GM21360 (cell line): ENCODE measurements around the gene FKTN.

Experiments used
- ATAC-seq: cut with Tn5 transposase; IDR thresholded peaks from one replicate; pipeline ENCODE4 v1.9.1; 2021; ENCODE audit warnings: mild to moderate bottlenecking, moderate library complexity; ENCODE audit not compliant: unreplicated experiment

FKTN gene

DNA sequence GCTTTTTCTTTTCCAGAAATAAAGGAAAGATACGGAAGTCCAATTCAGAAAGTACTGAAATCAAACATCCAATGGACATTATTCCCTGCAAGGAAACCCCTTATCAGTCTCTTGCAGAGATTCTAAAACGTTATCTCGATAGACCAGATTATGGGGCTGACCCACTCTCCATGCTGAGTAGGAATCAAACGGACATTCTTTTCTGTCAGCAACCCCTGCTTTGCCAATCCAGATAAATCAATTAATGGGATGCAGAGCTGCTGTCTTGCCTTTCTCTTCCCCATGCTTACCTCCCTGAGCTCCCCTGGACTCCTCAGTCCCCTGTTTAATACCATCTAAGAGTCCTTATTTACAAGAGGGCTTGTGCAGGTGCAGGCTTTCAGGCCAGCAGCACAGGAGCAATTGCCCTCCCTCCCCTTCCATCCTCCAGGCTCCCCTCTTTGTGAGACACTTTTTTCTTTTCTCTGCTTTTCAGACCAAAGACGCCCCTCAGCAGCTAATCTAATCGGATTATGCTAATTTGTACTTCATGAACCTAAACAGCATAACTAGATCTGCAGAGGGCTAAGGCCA, 118.5 kb downstream of the FKTN start:
- ATAC-seq = no peak

DNA sequence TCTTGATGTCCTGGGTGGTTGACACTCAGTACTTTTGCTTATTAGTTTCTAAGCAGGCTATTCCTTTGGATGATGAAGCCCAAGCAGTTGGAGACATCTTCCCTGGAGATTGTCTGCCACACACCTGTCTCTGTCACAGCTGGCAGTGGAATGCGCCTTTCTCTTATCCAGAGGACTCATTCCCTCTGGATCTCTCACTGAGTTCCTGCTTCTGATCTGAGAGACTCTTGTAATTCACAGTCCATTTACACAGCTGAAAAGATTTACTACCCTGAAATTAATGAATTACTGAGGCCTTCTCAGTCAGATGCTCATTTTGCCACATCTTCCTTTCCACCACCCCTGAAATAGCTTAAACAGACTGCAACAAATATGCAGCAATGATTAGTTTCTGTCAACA, 120.2 kb downstream of the FKTN start:
- ATAC-seq = no peak

GRCh38 chr9:105678781-105679180, 120.8 kb downstream of the FKTN start:
- no peak for ATAC-seq

- no peak for ATAC-seq
These were observed 121.5 kb downstream of the FKTN start for GRCh38 chr9:105679257-105680022.

DNA sequence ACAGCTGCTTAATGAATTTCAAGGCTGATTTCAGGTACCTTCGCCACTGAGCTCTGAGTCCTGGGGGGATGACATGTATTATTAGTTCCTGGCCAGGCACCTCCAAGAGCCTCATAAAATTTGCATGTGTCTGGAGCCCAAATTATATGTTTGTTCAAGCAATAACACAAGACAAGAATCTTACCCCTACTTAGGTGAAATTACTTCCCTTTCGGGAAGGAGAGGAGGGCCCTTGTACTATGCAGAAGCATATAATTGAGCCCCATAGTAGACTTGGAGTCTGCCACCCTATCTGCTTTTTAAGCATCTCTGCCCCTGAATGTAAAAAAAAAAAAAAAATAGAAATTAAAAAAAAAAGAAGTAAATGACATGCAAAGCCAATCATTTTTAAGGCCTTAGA, 123.4 kb downstream of the FKTN start:
- no peak for ATAC-seq

- ATAC-seq = no peak
These were observed 123.8 kb downstream of the FKTN start for GRCh38 chr9:105681724-105682123.

DNA sequence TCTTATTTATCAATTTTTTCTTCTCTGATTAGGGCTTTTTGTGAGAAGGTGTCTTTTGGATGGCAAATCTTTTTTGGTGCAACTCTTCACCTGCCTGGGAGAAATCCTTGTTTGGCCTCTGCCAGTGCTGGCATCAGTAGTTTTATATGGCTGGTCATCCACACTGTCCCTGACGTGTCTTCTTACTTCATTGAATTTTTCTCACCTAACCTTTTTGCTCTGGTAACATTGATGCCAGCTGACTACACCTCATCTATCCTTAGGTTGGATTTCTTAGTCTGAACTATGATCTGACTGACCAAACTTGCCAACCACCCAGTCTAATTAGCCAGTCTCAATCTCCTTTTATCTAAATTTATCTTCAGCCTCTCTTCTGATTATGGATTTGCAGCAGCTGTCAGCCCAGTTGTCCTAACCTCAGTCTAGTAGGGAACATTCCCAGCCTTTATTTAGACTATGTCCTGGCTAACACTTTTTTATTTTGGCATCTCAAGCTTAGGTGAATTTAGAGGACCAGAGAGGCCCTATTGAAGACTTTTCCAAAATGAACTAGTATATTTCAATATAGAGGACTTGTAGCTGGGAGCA, 125.9 kb downstream of the FKTN start:
- no peak for ATAC-seq

DNA sequence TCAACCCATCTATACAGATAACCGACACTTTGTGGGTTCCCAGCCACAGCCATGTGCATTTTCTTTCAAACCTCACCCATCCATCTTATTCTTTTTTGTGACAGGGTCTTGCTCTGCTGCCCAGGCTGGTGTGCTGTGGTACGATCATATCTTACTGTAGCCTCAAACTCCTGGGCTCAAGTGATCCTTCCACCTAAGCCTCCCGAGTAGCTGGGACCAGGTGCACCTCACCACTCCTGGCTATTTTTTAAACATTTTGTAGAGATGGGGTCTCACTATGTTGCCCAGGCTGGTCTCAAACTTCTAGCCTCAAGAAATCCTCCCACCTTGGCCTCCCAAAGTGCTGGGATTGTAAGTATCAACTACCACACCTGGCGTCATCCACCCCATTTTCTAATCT, 129.0 kb downstream of the FKTN start:
- ATAC-seq = no peak
